Uterus (tissue), 2 donors: ENCODE data around the gene HDDC2.
"Not testable (repeated sequence)": the region's sequence is repeated elsewhere in the genome, so short reads cannot be mapped to it uniquely, and the experiment has no call there.

ENCODE experiments used
- CTCF ChIP-seq, 4 experiments: fragments of 200-600 bp in 2 of 4; fragments of 450-650 bp in 2 of 4; sonication (generic) in 2 of 4; IDR thresholded peaks; one replicate each; pipeline ENCODE4 v1.5.1; 2016 to 2019; ENCODE audit warnings: antibody characterized with exemption in 4 of 4, mild to moderate bottlenecking in 2 of 4, moderate library complexity in 1 of 4
- POLR2A ChIP-seq, 2 donors: fragments of 450-650 bp; IDR thresholded peaks; one replicate each; pipeline ENCODE4 v1.6.1; 2016; ENCODE audit warnings: antibody characterized with exemption in 2 of 2, mild to moderate bottlenecking in 1 of 2, moderate library complexity in 1 of 2

- not testable (repeated sequence) for TF ChIP-seq CTCF, POLR2A (IDR thresholded peaks at IDR 0.05)
Measured at GRCh38 chr6:125282470-125282869, 19.3 kb downstream of the HDDC2 start.
